ENCODE measurements around the gene GCN1. TPM values are rescaled to one million over a fixed set of nuclear protein-coding genes. Genes with fewer than 3 reads are reported as not detected.

The GCN1 gene
- total and polyA plus RNA-seq, 10 of the 15 experiments (the other 5 are each of a cell fraction or from before 2014, with no cell fraction given) = 10.8 to 150 (median 58.3) TPM

GRCh38 chr12:120212301-120212700 lies 17.8 kb upstream of the GCN1 start:
- Histone ChIP-seq H3K4me3 (no peak overlapping the region), H4K20me1 (ENCODE audit: control insufficient read depth, insufficient read depth) (no peaks in the 10 kb centered on the region), H2AFZ (ENCODE audit: control insufficient read depth, low read depth, low read length) (no peak overlapping the region), H3K9me3 (replicated peaks; ENCODE audit: control insufficient read depth, insufficient read depth, low read length) (no peaks in the 10 kb centered on the region), H3K27ac (ENCODE audit: control insufficient read depth, insufficient read depth) (no peak overlapping the region), H3K79me2 (ENCODE audit: control insufficient read depth, insufficient read depth, low read length) (no peaks in the 10 kb centered on the region), H3K4me2 (ENCODE audit: control insufficient read depth, insufficient read depth) (no peak overlapping the region), H3K36me3 (ENCODE audit: control insufficient read depth in 2 of 2, insufficient read depth in 2 of 2, low read length in 1 of 2) (peaks cover 0 to 3% of the 10 kb centered on the region in 2 experiments; a peak in 2 of 4 replicates), H3K9ac (ENCODE audit: control insufficient read depth, insufficient read depth, low read length) (no peak overlapping the region), H3K4me1 (ENCODE audit: control insufficient read depth, insufficient read depth, low read length) (no peaks in the 10 kb centered on the region), H3K27me3 (replicated peaks in 1 of 2; ENCODE audit: control insufficient read depth in 2 of 2, insufficient read depth in 2 of 2, low read length in 1 of 2) (no peaks in the 10 kb centered on the region)
- no peak for TF ChIP-seq SMARCA5 (IDR thresholded peaks at IDR 0.05)
- TF ChIP-seq USF1 (IDR thresholded peaks at IDR 0.05; ENCODE audit: borderline replicate concordance, extremely low read length, insufficient read depth, low read depth, low read length) = no peak
- no peak for TF ChIP-seq HSF1 (IDR thresholded peaks at IDR 0.05; ENCODE audit: low read depth, low read length)
- TF ChIP-seq SIN3A (IDR thresholded peaks at IDR 0.05; ENCODE audit: low read depth, low read length) = no peak
- no peak for TF ChIP-seq SPI1 (IDR thresholded peaks at IDR 0.05; ENCODE audit: borderline replicate concordance, insufficient read depth, low read depth, low read length)
- no peak for TF ChIP-seq ZNF24 (IDR thresholded peaks at IDR 0.05)
- TF ChIP-seq TARDBP (IDR thresholded peaks at IDR 0.05; ENCODE audit: borderline replicate concordance) = no peak
- TF ChIP-seq RELA (IDR thresholded peaks at IDR 0.05; ENCODE audit: borderline replicate concordance, partially characterized antibody) = no peak
- no peak for TF ChIP-seq ESRRA (IDR thresholded peaks at IDR 0.05; ENCODE audit: low read length)
- POLR2A ChIA-PET = no interaction called here
- ATAC-seq = no peak
- no TSS peak for BruUV-seq (replicated peaks)
- intact Hi-C loops (cut with micrococcal nuclease; ENCODE audit: unreplicated experiment) (no loop called here), in situ Hi-C loops (cut with MboI) (no loop called here)
- FAIRE-seq = no peak
- WGBS (ENCODE audit: insufficient coverage, insufficient replicate concordance, low lambda C conversion rate, missing lambda C conversion rate) = 94% methylated on average over 17 of the region's 24 CpGs
- CTCF ChIA-PET = interaction anchor here (0.6 kb wide), 1 partner anchor 18 kb away, joined by 3 read pairs; no protein-coding TSS in a partner anchor
- DNase-seq (ENCODE audit: low read depth, low spot score) = no peak
- RAD21 ChIA-PET (ENCODE audit: unreplicated experiment) = no interaction called here
- SMC1A ChIA-PET (ENCODE audit: uncharacterized antibody, unreplicated experiment) = interaction anchor here (1.8 kb wide), 1 partner anchor 11 kb away, joined by 7 read pairs; the partner anchor contains the start of gene RPLP0
